ENCODE measurements around the gene DDOST. TPM values are rescaled to one million over a fixed set of nuclear protein-coding genes. Genes with fewer than 3 reads are reported as not detected.

DDOST gene
- total RNA-seq, 1 donor from 2014 or later, result 179 TPM

DNA sequence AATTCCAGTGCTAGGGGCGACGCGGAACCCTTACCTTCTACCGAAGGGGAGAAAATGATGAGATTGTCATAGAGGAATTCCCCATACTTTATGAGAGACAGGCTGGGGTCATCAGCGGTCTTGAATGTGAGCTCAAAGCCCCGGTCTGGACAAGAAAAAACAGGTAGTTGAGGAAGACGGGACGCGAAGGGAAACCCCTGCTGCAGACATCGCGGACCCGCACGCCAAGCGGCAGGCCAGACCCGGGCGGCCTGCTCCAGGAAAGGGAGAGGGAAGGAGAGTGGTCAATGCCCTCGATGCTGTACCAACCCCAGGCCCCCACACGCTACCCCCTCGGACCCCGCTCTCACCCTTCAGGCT, 342 bp downstream of the DDOST start:
- H3K27me3 Mint-ChIP-seq (ENCODE audit: low read depth), result no peaks in the 10 kb centered on the region
- TF ChIP-seq, protein P1, sequence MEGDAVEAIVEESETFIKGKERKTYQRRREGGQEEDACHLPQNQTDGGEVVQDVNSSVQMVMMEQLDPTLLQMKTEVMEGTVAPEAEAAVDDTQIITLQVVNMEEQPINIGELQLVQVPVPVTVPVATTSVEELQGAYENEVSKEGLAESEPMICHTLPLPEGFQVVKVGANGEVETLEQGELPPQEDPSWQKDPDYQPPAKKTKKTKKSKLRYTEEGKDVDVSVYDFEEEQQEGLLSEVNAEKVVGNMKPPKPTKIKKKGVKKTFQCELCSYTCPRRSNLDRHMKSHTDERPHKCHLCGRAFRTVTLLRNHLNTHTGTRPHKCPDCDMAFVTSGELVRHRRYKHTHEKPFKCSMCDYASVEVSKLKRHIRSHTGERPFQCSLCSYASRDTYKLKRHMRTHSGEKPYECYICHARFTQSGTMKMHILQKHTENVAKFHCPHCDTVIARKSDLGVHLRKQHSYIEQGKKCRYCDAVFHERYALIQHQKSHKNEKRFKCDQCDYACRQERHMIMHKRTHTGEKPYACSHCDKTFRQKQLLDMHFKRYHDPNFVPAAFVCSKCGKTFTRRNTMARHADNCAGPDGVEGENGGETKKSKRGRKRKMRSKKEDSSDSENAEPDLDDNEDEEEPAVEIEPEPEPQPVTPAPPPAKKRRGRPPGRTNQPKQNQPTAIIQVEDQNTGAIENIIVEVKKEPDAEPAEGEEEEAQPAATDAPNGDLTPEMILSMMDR (conservative IDR thresholded peaks at IDR 0.05), result no peak
- H3K4me1 Mint-ChIP-seq, result peaks cover 37% of the 10 kb centered on the region
- H3K4me3 Mint-ChIP-seq, result peak overlapping the region; percentile 100
- H3K27ac Mint-ChIP-seq (ENCODE audit: unreplicated experiment), result peak overlapping the region; percentile 97
- H3K9me3 Mint-ChIP-seq, result no peaks in the 10 kb centered on the region
- no peak for DNase-seq (ENCODE audit: low read depth, low spot score)
- peaks cover 7% of the 10 kb centered on the region for H3K36me3 Mint-ChIP-seq (ENCODE audit: low read depth)

- Mint-ChIP-seq H3K36me3 (ENCODE audit: low read depth) (peaks cover 7% of the 10 kb centered on the region), H3K4me1 (peaks cover 37% of the 10 kb centered on the region)
- no peak for DNase-seq (ENCODE audit: low read depth, low spot score)
Measured at GRCh38 chr1:20660363-20660762, 806 bp downstream of the DDOST start.

DNA sequence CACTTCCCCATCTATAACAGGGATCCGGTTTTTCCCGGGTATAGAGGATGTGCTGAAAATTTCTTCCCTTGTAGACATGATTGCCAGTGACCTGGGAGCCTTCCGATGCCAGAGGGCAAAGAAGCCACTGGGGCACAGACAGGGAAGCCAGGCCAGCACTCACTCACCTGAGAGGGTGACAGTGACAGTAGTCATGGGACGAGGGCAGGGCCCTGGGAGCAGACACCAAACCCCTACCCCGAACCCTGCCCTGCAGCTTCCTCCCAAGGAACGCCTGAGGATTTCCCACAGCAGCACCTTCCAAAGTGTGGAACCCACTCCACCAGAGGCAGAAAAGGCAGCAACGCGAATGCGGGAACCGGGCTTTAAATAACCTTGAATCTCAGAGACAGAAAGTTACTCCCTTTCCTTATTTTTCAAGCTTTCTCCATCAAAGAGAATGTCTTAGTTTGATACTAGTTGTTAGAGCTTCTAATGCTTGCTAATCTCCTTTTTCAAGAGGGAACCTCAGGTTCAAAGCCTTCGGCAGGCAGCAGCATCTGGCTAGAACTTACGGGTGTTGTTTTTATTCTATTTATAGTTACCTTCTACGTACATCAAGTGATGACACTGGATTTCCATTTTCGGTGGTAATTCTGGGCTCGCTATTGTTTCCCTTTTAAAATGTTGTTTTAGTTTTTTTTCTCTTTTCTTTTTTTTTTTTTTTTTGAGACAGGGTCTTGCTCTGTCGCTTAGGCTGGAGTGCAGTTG, 2.8 kb downstream of the DDOST start:
- Mint-ChIP-seq H3K36me3 (ENCODE audit: low read depth) (peaks cover 7% of the 10 kb centered on the region), H3K27me3 (ENCODE audit: low read depth) (no peaks in the 10 kb centered on the region), H3K4me3 (peak overlapping the region; percentile 82), H3K9me3 (no peaks in the 10 kb centered on the region), H3K27ac (ENCODE audit: unreplicated experiment) (no peak overlapping the region), H3K4me1 (peaks cover 37% of the 10 kb centered on the region)
- DNase-seq (ENCODE audit: low read depth, low spot score), result no peak
- TF ChIP-seq, protein P1 (conservative IDR thresholded peaks at IDR 0.05), result no peak

More at GRCh38 chr1:20660363-20660762, 806 bp downstream of the DDOST start:
- peak overlapping the region; percentile 97 for H3K27ac Mint-ChIP-seq (ENCODE audit: unreplicated experiment)
- H3K27me3 Mint-ChIP-seq (ENCODE audit: low read depth), result no peaks in the 10 kb centered on the region
- no peaks in the 10 kb centered on the region for H3K9me3 Mint-ChIP-seq
- TF ChIP-seq, protein P1 (conservative IDR thresholded peaks at IDR 0.05), result no peak
- peak overlapping the region; percentile 100 for H3K4me3 Mint-ChIP-seq

- TF ChIP-seq, protein P1 (conservative IDR thresholded peaks at IDR 0.05), result no peak
- Mint-ChIP-seq H3K4me3 (peak overlapping the region; percentile 23), H3K27ac (ENCODE audit: unreplicated experiment) (no peak overlapping the region), H3K9me3 (no peaks in the 10 kb centered on the region), H3K4me1 (peaks cover 28% of the 10 kb centered on the region), H3K36me3 (ENCODE audit: low read depth) (peaks cover 7% of the 10 kb centered on the region), H3K27me3 (ENCODE audit: low read depth) (no peaks in the 10 kb centered on the region)
- no peak for DNase-seq (ENCODE audit: low read depth, low spot score)
Measured at GRCh38 chr1:20657024-20657423, 4.1 kb downstream of the DDOST start.

DNA sequence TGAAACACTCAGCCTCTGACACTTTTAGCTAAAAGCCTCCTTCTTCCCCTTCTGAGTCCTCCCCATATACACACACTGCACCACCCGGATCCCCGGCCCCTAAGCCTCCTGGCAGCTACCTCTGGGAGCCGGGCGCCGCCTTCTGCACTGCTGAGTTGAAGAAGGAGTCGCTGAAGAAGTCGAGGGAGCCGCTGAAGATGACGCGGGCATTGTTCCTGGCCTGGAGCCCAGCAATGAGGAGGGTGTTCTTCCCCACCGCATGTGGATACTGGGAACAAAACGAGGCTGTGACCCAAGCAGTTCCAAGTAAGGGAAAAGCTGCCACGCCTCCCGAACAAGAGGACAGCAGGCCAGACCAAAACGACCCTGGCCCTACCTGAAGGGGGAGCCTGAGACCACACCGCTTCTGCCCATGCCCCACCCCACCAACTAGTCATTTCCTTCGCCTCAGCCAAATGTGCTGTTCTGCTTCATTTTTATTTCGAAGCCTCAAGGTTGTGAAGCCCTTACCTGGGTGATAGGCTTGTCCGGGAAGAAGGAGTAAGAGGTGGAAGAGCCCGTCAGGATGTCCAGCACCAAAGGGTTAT, 7.0 kb downstream of the DDOST start:
- TF ChIP-seq, protein P1 (conservative IDR thresholded peaks at IDR 0.05), result no peak
- Mint-ChIP-seq H3K27ac (ENCODE audit: unreplicated experiment) (no peak overlapping the region), H3K9me3 (no peaks in the 10 kb centered on the region), H3K27me3 (ENCODE audit: low read depth) (no peaks in the 10 kb centered on the region), H3K4me3 (no peak overlapping the region), H3K4me1 (peaks cover 1% of the 10 kb centered on the region), H3K36me3 (ENCODE audit: low read depth) (peaks cover 6% of the 10 kb centered on the region)
- no peak for DNase-seq (ENCODE audit: low read depth, low spot score)
